HepG2 (cell line): ENCODE results near the gene GALR1.

Experiments used
- ELF1 ChIP-seq: sonication (generic); formaldehyde crosslinking; IDR thresholded peaks from 2 replicates; pipeline ENCODE4 v1.4.0; 2020; ENCODE audit warnings: missing genetic modification reagents
- GTF2F1 ChIP-seq: fragments of 150-350 bp; IDR thresholded peaks from 2 replicates; pipeline ENCODE4 v1.6.1; 2014; ENCODE audit warnings: low read length
- IRX3 ChIP-seq: sonication (generic); formaldehyde crosslinking; IDR thresholded peaks from 2 replicates; pipeline ENCODE4 v1.8.1; 2023; ENCODE audit warnings: mild to moderate bottlenecking, low read depth, missing genetic modification reagents, borderline replicate concordance
- KDM1A ChIP-seq: IDR thresholded peaks from 2 replicates; pipeline ENCODE4 v1.6.1; 2016; ENCODE audit warnings: missing compliant biosample characterization
- PHB2 ChIP-seq: fragments of 450-650 bp; IDR thresholded peaks from 2 replicates; pipeline ENCODE4 v1.6.1; 2018; ENCODE audit not compliant: partially characterized antibody
- ZBTB42 ChIP-seq: sonication (generic); formaldehyde crosslinking; IDR thresholded peaks from 2 replicates; pipeline ENCODE4 v1.5.0; 2020; ENCODE audit warnings: mild to moderate bottlenecking, missing genetic modification reagents
- ZFP36 ChIP-seq: fragments of 150-350 bp; IDR thresholded peaks from 2 replicates; pipeline ENCODE4 v1.6.1; 2018; ENCODE audit warnings: borderline replicate concordance, low read length, low read depth; ENCODE audit not compliant: partially characterized antibody
- ZNF121 ChIP-seq: sonication (generic); formaldehyde crosslinking; IDR thresholded peaks from 2 replicates; pipeline ENCODE4 v1.5.0; 2020; ENCODE audit warnings: mild to moderate bottlenecking, missing genetic modification reagents
- ZNF24 ChIP-seq: fragments of 450-650 bp; IDR thresholded peaks from 2 replicates; pipeline ENCODE4 v1.6.1; 2017; ENCODE audit warnings: antibody characterized with exemption, mild to moderate bottlenecking
- ZNF383 ChIP-seq: sonication (generic); formaldehyde crosslinking; IDR thresholded peaks from 2 replicates; pipeline ENCODE4 v1.4.0; 2020; ENCODE audit warnings: missing genetic modification reagents, mild to moderate bottlenecking, borderline replicate concordance
- TF ChIP-seq, protein P1 (sequence below): sonication (generic); formaldehyde crosslinking; IDR thresholded peaks from 2 replicates; pipeline ENCODE4 v1.9.0; 2021; ENCODE audit warnings: missing genetic modification reagents, borderline replicate concordance

DNA sequence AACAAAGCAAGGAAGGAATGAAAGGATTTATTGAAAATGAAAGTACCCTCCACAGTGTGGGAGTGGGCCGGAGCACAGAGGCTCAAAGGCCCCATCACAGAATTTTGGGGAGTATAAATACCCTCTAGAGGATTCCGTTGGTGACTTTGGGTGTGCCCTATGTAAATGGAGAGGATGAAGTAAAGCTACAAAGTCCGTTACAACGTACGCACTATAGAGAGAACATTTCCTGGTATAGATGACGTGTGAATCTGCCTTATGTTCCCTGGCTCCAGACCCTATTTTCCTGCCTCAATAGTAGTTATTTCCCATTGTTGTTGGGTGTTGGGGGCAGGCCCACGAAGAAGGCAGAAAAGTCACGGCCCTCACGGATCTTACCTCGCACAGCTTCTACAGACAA, 65.3 kb downstream of the GALR1 start:
- TF ChIP-seq ZBTB42 (CRISPR knock-in tag): no peak
- no peak for TF ChIP-seq ZNF24
- TF ChIP-seq PHB2: no peak
- no peak for TF ChIP-seq ZNF121 (CRISPR knock-in tag)
- TF ChIP-seq ZFP36: no peak
- TF ChIP-seq IRX3 (CRISPR knock-in tag): no peak
- TF ChIP-seq GTF2F1: no peak
- no peak for TF ChIP-seq ZNF383 (CRISPR knock-in tag)
- no peak for TF ChIP-seq KDM1A (CRISPR knock-in tag)
- TF ChIP-seq, protein P1, sequence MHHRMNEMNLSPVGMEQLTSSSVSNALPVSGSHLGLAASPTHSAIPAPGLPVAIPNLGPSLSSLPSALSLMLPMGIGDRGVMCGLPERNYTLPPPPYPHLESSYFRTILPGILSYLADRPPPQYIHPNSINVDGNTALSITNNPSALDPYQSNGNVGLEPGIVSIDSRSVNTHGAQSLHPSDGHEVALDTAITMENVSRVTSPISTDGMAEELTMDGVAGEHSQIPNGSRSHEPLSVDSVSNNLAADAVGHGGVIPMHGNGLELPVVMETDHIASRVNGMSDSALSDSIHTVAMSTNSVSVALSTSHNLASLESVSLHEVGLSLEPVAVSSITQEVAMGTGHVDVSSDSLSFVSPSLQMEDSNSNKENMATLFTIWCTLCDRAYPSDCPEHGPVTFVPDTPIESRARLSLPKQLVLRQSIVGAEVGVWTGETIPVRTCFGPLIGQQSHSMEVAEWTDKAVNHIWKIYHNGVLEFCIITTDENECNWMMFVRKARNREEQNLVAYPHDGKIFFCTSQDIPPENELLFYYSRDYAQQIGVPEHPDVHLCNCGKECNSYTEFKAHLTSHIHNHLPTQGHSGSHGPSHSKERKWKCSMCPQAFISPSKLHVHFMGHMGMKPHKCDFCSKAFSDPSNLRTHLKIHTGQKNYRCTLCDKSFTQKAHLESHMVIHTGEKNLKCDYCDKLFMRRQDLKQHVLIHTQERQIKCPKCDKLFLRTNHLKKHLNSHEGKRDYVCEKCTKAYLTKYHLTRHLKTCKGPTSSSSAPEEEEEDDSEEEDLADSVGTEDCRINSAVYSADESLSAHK (CRISPR knock-in tag): no peak
- TF ChIP-seq ELF1: no peak
